Activated CD4-positive, alpha-beta T cell treated with anti-CD3 and anti-CD28 coated beads for 24 hours (primary cell): Measurements from ENCODE around the gene TPCN2.
"Not testable (repeated sequence)": the region's sequence is repeated elsewhere in the genome, so short reads cannot be mapped to it uniquely, and the experiment has no call there.

ENCODE experiments used
- DNase-seq, 2 donors: peaks; one replicate each; pipeline ENCODE4 v3.0.0-alpha.2; 2020; ENCODE audit warnings: low read depth in 2 of 2

The TPCN2 gene

DNA sequence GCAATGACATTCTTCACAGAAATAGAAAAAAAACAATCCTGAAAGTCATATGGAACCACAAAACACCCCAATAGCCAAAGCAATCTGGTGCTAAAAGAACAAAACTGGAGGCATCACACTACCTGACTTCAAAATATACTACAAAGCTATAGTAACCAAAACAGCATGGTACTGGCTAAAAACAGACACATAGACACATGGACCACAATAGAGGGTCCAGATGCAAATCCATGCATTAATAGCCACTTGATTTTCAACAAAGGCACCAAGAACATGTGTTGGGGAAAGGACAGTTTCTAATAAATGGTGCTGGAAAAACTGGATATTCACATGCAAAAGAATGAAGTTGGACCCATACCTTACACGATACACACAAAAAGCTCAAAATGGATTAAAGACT is 79.2 kb downstream of the TPCN2 start:
- no peak for DNase-seq

DNA sequence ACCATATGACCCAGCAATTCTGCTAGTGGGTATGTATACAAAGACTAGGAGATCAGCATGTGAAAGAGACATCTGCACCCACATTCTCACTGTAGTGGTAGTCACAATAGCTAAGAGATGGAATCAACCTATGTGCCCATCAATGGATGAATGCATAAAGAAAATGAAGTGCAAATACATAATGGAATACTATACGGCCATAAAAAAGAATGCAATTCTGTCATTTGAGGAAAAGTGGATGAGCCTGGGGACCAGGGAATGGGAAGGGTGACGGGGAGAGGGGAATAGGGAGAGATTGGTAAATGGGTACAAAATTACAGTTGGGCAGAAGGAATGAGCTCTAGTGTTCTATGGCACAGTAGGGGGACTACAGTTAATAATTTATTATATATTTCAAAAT is 80.3 kb downstream of the TPCN2 start:
- DNase-seq, result no peak

DNA sequence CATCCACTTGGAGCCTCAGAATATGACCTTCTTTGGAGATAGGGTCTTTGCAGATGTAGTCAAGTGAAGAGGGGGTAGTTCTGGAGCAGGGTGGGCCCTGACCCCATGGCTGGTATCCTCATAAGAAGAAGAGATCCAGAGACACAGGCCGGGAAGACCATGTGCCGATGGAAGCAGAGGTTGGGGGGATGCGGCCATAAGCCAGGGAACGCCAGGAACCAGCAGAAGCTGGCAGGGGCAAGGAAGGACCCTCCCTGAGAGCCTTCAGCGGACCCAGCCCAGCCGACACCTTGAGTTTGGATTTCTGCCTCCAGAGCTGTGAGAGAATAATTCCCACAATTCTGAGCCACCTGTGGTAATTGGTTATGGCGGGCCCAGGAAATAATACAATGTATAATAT is 80.9 kb downstream of the TPCN2 start:
- no peak for DNase-seq

DNA sequence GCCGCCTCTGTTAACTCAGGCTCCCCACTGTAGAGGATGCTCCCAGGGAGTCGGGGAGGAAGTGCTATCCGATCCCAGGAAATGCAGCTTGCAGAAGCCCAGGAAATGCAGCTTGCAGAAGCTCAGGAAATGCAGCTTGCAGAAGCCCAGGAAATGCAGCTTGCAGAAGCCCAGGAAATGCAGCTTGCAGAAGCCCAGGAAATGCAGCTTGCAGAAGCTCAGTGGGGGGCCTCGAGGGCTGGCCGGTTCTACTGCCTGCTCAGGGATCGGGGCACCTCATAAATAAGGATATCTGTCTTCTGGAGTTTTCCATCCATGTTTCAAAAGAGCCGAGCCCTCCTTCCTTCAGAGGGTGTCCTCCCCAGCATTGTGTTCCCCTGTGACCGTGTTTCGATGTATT is 81.9 kb downstream of the TPCN2 start:
- no peak for DNase-seq

DNA sequence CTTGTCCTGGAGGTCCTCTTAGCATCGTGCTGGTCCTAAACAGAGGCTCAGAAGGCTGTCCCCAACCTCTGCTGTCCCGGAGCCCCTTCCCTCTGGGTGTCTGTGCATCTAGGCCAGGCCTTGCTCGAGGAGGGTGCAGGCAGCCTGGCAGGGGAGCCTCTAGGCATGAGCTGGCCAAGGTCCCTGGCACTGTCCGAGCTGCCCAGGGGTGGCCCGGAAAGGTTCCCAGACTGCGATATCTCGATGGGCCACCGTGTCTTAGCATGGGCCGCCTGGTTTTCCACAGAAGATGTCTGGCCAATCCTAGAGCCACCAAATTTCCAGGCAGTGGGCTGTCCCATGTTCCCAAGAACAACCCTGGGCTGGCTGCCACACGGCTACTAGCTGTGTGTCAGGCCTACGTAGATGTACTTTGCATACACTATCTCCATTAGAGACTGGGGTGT is 82.4 kb downstream of the TPCN2 start:
- DNase-seq, result no peak

DNA sequence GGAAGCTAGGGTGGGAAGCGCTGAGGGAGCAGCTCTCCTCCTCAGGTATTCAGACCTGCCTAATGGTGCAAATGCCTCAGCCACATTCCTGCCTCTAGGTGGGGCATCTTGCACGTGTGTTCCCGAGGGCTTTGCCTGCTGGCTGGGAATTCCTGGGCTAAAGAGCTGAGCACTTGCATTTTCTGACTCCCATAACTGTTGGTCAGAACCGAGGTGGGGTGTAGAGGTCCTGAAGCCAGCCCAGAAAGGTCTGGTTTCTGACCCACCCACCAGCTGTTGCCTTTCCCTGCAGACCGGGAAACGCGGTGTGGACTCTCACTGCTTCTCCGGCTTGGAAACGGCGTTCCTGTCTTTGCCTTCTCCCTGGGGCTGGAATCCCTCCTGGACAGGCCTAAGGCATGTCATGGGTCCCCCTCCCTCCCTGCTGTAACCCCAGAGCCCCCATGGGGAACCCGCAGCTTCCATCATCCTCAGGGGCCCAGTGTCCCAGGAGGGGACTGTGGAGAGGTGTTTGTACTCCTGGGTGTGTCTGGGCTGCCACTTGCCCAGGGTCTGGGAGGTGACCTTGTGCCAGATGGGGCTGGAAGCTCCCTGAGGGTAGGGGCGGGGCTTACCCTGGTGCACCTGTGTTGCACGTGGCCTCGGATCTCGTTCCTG is 83.0 kb downstream of the TPCN2 start:
- no peak for DNase-seq

DNA sequence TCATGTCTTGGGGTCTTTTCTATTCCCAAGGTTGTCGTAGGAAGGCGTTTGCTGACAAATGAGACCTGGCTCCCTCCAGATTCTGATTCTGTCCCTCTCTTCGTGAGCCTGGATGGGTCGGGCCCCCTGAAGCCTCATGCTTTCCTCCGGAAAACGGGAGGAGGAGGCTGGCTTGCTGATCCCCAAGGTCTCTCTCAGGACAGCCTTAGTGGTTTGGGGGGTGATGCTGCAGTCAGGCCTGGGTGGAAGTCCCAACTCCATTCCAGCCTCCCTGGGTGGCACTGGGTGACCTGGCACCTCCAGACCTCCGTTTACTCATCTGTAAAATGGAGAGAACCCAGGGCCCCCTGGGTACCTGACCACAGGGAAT is 83.6 kb downstream of the TPCN2 start:
- no peak for DNase-seq

DNA sequence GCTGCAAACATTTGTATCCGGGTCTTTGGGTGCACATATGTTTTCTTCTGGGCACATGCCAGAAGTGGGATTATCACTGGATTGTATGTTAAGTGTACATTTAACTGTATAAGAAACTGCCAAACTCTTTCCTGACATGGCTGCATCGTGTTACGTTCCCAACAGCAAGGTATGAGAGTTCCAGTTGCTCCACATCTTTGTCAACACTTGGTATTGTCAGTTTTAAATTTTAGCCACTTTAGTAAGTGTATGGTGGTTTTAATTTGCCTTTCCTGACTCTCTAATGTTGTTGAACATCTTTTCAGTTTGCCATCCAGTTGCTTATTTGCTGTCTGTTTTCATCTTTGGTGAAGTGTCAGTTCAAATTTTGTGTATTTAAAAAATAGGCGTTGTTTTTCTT is 84.5 kb downstream of the TPCN2 start:
- no peak for DNase-seq

DNA sequence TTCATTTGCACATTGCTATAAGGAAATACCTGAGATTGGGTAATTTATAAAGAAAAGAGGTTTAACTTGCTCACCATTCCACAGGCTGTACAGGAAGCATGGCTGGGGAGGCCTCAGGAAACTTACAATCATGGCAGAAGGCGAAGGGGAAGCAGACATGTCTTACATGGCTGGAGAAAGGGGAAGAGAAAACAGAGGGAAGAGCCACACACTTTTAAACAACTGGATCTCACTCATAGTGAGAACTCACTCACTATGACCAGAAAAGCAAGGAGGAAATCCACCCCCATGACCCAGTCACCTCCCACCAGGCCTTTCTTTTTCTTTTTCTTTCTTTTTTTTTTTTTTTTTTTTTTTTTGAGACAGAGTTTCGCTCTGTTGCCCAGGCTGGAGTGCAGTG is 85.5 kb downstream of the TPCN2 start:
- not testable (repeated sequence) for DNase-seq

DNA sequence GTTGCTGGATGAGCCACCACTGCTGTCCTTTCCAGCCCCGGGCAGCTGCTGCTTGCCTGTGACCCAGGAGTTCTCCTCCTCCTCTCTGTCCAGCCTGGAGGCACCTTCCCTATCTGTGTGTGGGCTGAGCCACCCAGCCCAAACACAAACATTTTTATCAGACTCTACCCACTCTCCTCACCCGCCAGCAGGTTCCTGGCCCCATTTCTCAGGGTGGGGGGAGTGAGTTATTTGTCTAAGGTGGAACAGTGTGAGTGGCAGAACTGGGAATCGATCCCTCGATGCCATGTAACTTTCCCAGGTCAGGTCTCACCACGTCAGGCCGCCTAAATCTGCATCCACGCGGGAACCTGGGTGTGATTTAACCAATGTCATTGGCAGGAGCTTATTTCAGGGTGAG is 86.2 kb downstream of the TPCN2 start:
- DNase-seq, result no peak

DNA sequence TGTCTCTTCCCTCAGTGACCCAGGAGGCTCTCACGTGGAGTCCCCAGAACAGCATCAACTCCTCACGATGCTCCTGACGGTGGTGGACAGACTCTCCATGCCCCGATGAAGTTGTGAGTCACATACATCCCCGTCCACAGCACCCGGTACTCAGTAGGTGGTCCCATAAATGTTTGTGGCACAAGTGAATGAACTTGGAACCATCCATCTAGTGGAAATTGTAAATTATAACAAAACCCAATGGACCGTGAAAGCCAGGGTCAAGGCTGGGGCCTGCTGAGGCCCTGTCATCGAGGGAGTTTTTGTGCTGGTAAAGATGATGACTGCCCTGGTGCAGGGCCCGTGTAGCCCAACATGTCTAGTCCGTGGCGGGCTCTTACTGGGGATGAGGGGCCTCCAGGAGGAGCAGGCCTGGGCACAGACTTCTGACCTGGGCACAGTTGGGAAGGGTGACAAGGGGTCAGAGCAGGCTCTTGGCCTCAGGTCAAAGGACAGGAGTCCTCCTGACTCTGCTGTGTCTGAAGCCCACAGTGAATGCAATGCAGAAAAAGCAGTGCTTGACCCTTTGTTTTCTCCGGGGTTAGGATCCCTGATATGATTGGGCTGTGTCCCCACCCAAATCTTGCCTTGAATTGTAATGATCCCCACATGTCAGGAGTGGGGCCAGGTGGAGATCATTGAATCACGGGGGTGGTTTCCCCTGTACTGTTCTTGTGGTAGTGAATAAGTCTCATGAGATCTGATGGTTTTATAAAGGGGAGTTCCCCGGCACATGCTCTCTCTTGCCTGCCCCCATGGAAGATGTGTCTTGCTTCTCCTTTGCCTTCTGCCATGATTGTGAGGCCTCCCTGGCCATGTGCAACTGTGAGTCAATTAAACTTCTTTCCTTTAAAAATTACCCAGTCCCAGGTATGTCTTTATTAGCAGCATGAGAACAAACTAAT is 87.0 kb downstream of the TPCN2 start:
- no peak for DNase-seq

DNA sequence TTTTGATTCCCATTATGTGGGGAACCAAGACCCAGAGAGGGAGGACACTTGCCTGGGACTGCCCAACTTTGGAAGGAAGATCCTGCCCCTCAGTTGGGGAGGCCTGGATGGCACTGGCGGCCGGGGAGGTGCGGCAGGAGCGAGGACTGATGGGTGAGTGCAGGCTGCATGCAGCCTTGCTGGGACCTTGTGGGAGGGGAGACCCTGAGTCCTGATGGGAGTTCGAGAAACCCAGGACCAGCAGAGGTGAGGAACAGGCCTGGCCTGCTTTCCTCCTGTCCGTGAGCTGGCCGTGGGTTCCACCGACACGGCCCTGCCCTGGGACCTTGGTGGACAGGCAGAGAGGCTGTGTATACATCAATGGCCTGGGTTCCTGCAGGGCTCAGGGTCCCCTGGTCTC is 87.7 kb downstream of the TPCN2 start:
- DNase-seq, result no peak

DNA sequence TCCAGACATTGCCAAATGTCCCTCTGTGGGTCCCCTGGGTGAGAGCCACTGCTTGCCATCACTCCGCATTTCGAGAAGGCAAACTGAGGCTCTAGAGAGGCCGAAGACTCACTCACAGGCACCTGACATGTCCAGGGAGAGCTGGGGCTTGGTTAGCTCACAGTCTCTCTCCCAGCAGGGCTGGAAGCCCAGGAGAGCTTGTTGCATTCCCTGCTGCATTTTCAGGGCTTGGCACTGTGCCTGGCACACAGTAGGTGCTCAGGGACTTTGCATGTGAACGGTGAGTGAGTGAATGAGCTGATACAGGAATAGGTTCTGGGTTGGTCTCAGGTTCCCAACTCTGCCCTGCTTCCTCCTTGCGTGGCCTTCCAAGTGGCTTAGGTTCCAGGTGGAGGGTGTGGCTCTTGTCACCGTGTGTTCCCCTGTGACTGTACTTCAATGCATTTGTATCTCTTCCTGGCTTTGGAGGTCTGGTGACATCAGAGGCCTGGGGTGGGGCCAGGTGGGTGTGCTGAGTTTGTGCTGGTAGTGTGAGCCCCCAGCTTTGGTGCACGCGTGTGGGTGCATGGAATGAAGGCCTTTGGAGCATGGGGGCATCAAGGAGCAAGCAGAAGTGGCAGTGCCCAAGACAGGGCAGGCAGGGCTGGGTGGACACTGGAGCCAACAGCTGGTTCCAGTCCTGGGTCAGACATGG is 88.6 kb downstream of the TPCN2 start:
- no peak for DNase-seq

DNA sequence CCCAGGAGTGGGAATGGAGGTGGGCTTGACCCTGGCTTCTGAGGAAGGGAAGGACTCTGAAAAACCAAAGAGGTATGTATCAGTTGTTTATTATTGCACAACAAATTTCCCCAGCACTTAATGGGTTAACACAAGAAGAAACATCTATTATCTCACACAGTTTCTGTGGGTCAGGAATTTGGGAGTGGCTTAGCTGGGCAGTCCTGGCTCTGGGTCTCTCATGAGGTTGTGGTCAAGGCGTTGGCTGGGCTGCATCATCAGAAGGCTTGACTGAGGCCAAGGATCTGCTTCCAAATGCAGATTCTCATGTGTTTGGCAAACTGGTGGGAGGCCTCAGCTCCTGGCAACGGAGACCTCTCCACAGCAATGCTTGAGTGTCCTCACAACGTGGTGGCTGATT is 89.5 kb downstream of the TPCN2 start:
- no peak for DNase-seq

DNA sequence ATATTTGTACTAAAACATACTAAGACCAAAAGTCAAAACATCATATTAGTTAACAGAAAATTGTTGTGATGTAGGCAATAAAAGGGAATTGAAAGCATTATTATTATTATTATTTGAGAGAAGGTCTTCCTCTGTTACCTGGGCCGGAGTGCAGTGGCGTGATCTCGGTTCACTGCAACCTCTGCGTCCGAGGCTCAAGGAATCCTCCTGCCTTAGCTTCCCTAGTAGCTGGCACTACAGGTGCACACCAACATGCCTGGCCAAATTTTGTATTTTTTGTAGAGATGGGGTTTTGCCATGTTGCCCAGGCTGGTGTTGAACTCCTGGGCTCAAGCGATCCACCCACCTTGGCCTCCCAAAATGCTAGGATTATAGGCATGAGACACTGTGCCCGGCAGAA is 91.4 kb downstream of the TPCN2 start:
- DNase-seq, result not testable (repeated sequence)

DNA sequence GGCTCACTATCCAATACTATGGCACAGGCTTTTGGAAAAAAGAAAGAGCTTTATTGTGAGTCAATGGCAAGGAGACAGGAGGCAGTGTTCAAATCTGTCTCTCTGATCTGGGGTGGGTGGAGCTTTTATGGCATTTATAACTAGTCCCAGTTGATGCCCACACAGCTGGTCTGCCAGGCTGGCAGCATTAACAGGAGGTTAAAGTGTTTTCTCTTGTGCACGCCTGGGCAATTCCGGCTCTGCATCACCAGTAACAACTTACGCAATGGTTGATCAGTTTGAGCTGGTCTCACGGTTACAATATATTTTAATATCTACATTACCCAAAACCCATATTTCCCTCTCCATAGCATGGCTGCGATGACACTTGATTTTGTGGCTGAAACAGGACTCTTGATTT is 91.9 kb downstream of the TPCN2 start:
- no peak for DNase-seq

DNA sequence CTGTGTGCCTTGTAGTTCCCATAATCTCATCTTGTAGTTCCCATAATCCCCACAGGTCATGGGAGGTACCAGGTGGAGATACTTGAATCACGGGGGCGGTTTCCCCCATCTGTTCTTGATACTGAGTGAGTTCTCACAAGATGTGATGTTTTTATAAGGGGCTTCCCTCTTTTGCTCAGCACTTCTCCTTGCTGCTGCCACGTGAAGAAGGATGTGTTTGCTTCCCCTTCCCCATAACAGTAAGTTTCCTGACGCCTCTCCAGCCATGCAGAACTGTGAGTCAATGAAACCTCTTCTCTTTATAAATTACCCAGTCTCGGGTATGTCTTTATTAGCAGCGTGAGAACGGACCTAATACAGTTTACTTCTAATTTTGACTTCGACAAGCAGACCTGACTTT is 93.0 kb downstream of the TPCN2 start:
- DNase-seq, result no peak

DNA sequence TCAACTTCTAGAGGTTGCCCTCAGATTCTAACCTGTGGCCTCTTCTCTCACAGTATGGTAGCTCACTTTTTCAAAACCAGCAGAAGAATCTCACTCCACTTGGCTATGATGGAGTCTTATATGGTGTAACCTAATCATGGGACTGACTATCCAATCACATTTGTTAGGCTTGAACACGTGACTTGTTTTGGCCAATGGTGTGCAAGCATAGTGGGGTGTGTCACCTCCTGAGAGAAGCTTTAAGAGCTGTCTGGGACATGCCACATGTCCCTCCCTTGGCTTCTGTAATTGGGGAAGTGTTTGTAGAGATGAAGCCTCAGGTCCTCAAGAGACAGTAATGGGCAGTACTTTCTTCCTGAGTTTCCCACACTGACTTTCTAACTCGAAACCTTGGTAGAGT is 94.2 kb downstream of the TPCN2 start:
- no peak for DNase-seq

DNA sequence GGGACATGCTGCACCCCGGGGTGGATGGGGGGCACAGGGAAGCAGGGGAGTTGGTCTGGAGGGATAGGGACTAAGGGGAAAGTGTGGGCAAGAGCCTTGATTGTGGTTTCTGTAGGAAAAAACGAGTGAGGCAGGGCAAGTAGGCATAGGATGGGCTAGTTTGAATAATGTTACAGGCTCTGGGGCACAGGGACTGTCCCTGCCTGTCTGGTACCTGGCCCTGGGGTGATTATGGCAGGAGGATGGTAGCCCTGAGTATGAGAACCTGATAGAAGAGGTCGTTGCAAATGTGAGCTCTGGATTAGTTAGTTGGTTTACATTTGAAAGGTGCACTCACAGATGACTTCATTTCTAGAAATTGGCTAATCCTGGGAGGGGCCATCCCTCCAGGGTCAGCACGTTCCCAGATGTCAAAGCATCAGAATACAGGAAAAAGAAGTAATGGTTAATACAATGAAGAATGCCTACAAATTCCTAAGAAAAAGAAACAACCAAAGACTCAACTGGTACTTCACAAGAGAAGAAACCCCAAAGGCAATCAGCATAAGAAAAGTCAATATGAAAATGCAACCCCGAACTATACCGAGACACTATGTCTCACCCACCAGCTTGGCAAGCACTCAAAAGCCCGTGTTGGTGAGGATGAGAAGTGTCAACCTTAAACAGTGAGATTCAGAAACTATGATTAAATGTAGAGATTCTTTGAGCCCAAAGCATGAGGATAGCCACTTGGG is 95.8 kb downstream of the TPCN2 start:
- no peak for DNase-seq

DNA sequence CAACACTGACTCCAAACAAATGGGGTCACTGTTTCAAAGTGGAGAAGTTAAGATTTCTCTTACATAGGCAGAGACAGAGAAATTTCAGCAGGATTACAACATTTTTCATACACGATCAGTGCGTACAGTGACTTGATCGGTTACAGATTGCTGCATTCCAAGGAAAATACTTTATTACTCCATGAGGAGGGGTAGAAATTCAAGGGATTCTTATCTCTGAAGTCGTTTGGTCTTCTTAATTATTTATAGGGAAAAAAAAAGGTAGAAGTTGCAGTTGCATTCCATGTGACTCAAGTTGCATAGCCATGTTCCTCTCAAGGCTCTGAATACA is 96.3 kb downstream of the TPCN2 start:
- no peak for DNase-seq

DNA sequence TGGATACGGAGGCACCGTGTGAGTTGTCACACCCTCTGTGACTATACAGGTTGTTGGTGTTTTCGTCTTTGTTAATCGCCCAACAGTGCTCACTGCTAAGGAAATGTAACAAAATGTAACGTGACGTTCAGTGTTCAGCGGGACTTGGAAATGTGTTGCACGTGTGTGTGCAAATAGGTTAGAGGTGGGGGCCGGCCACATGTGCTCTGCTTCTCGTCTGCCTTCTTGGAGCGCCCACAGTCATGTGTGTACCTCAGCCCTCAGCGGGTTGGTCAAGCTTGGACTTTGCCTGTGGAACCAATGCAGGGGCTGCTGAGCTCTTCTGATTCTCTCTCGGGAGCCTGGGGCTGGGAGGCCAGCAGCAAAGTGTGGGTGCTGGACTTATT is 99.6 kb downstream of the TPCN2 start:
- DNase-seq, result no peak

DNA sequence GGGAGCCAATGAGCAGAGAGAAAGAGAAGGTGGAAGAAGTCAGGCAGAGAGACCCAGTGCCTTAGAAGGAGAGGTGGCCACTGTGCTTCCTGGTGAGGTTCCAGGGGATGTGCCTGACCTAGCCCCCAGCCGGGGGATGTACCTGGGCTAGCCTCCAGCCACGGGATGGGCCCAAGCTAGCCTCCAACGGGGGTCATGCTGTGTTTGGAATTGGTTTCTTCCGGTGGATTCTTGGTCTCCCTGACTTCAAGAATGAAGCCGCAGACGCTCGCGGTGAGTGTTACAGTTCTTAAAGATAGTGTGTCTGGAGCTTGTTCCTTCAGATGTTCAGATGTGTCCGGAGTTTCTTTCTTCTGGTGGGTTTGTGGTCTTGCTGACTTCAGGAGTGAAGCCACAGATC is 100.1 kb downstream of the TPCN2 start:
- no peak for DNase-seq
